Cardiac muscle cell (in vitro differentiated cells and primary cell): ENCODE results near the gene TMX4. TPM values are rescaled to one million over a fixed set of nuclear protein-coding genes. Genes with fewer than 3 reads are reported as not detected.
"Not testable (repeated sequence)": the region's sequence is repeated elsewhere in the genome, so short reads cannot be mapped to it uniquely, and the experiment has no call there.

ENCODE experiments used
- DNase-seq, 2 donors: peaks; one replicate each; pipeline versions ENCODE4 v3.0.0 to v3.0.0-alpha.2; 2010 to 2017; ENCODE audit warnings: low read depth in 1 of 2, low spot score in 1 of 2
- H3K27ac ChIP-seq: fragments of 200-600 bp; sonication (generic); 2 replicates; pipeline ENCODE4 v1.5.1; 2016
- H3K27me3 ChIP-seq: fragments of 200-600 bp; sonication (generic); 2 replicates; pipeline ENCODE4 v1.6.0; 2016; ENCODE audit warnings: control low read depth
- H3K36me3 ChIP-seq: fragments of 200-600 bp; sonication (generic); 2 replicates; pipeline ENCODE4 v1.5.1; 2016; ENCODE audit warnings: control low read depth
- H3K4me1 ChIP-seq: fragments of 200-600 bp; sonication (generic); 2 replicates; pipeline ENCODE4 v1.8.1; 2017; ENCODE audit warnings: low read depth, mild to moderate bottlenecking, mixed run types
- H3K4me3 ChIP-seq: fragments of 200-600 bp; sonication (generic); 2 replicates; pipeline ENCODE4 v1.5.1; 2016; ENCODE audit warnings: mild to moderate bottlenecking
- H3K9me3 ChIP-seq: fragments of 200-600 bp; sonication (generic); 2 replicates; pipeline ENCODE4 v1.5.1; 2017; ENCODE audit warnings: low read depth, mild to moderate bottlenecking, control low read depth
- CTCF ChIP-seq: IDR thresholded peaks from 2 replicates; pipeline ENCODE4 v1.5.1; 2012; ENCODE audit warnings: low read depth, mild to moderate bottlenecking, low read length
- polyA plus RNA-seq: library from polyadenylated mRNA; unstranded; fragments of >200 nt; fragmentation: Nextera tagmentation; extraction: Ambion mirVana; gene quantifications from 2 replicates; pipeline ENCODE4 v1.2.1, GENCODE V29; 2016
- total RNA-seq: library from RNA; depleted of rRNA; stranded (reverse); fragments of >200 nt; gene quantifications from 2 replicates; pipeline ENCODE4 v1.2.3, GENCODE V29; 2016

The TMX4 gene
- total and polyA plus RNA-seq, 2 experiments from 2014 or later: 34.8 to 42.2 TPM

GRCh38 chr20:8033151-8033841 is 13.7 kb upstream of the TMX4 start:
- H3K27me3 ChIP-seq: peaks cover 6% of the 10 kb centered on the region
- no peaks in the 10 kb centered on the region for H3K4me1 ChIP-seq
- H3K36me3 ChIP-seq: no peaks in the 10 kb centered on the region
- DNase-seq: no peak
- no peak overlapping the region for H3K4me3 ChIP-seq
- no peaks in the 10 kb centered on the region for H3K9me3 ChIP-seq
- H3K27ac ChIP-seq: no peak overlapping the region
- TF ChIP-seq CTCF: no peak

- H3K36me3 ChIP-seq: no peaks in the 10 kb centered on the region
- H3K9me3 ChIP-seq: no peaks in the 10 kb centered on the region
- H3K4me1 ChIP-seq: no peaks in the 10 kb centered on the region
- H3K4me3 ChIP-seq: no peak overlapping the region
- no peak for DNase-seq
- peaks cover 6% of the 10 kb centered on the region for H3K27me3 ChIP-seq
- no peak for TF ChIP-seq CTCF
- no peak overlapping the region for H3K27ac ChIP-seq
Observed at GRCh38 chr20:8032499-8032898, 12.9 kb upstream of the TMX4 start.

- H3K9me3 ChIP-seq, H3K4me1 ChIP-seq, H3K4me3 ChIP-seq, H3K27me3 ChIP-seq, H3K36me3 ChIP-seq, DNase-seq, H3K27ac ChIP-seq: not testable (repeated sequence)
Observed at GRCh38 chr20:8031539-8031938, 12.0 kb upstream of the TMX4 start.

GRCh38 chr20:8021541-8022269 is 2.1 kb upstream of the TMX4 start:
- DNase-seq: peak in 1 of 2 donors; percentile 13
- peaks cover 39% of the 10 kb centered on the region for H3K4me1 ChIP-seq
- H3K36me3 ChIP-seq: no peaks in the 10 kb centered on the region
- TF ChIP-seq CTCF: no peak
- H3K4me3 ChIP-seq: no peak overlapping the region
- no peaks in the 10 kb centered on the region for H3K27me3 ChIP-seq
- no peaks in the 10 kb centered on the region for H3K9me3 ChIP-seq
- H3K27ac ChIP-seq: no peak overlapping the region

- H3K27ac ChIP-seq: peak overlapping the region; percentile 97
- no peak overlapping the region for H3K4me3 ChIP-seq
Observed at GRCh38 chr20:8020314-8021079, 936 bp upstream of the TMX4 start.

More at GRCh38 chr20:8020314-8021079, 936 bp upstream of the TMX4 start:
- Histone ChIP-seq H3K27me3 (no peaks in the 10 kb centered on the region), H3K9me3 (no peaks in the 10 kb centered on the region), H3K36me3 (no peaks in the 10 kb centered on the region), H3K4me1 (peaks cover 41% of the 10 kb centered on the region)
- TF ChIP-seq CTCF: no peak
- peak in 1 of 2 donors; percentile 20 for DNase-seq
